HepG2 (cell line): ENCODE results near the gene IQCN. TPM values are rescaled to one million over a fixed set of nuclear protein-coding genes. Genes with fewer than 3 reads are reported as not detected.

Experiments
- HMG20B ChIP-seq: conservative IDR thresholded peaks from 2 replicates; pipeline ENCODE4 v1.6.1; 2016; ENCODE audit warnings: missing genetic modification reagents, missing compliant biosample characterization
- HNRNPK ChIP-seq: fragments of 200-400 bp; formaldehyde crosslinking; IDR thresholded peaks from 2 replicates; pipeline ENCODE4 v1.6.1; 2018; ENCODE audit warnings: low read length, low read depth, moderate library complexity, mild to moderate bottlenecking; ENCODE audit not compliant: poor library complexity, severe bottlenecking
- KAT8 ChIP-seq: IDR thresholded peaks from 2 replicates; pipeline ENCODE4 v1.6.1; 2016; ENCODE audit warnings: missing genetic modification reagents, missing compliant biosample characterization
- KMT2B ChIP-seq: IDR thresholded peaks from 2 replicates; pipeline ENCODE4 v1.6.1; 2016; ENCODE audit warnings: missing genetic modification reagents, missing compliant biosample characterization
- MTA3 ChIP-seq: sonication (generic); formaldehyde crosslinking; IDR thresholded peaks from 2 replicates; pipeline ENCODE4 v1.4.0; 2020; ENCODE audit warnings: missing genetic modification reagents
- NR1H2 ChIP-seq: sonication (generic); formaldehyde crosslinking; IDR thresholded peaks from 2 replicates; pipeline ENCODE4 v1.8.1; 2022; ENCODE audit warnings: low read depth, missing genetic modification reagents, borderline replicate concordance
- NRL ChIP-seq: sonication (generic); formaldehyde crosslinking; IDR thresholded peaks from 2 replicates; pipeline ENCODE4 v1.5.0; 2020; ENCODE audit warnings: missing genetic modification reagents, mild to moderate bottlenecking, moderate library complexity, borderline replicate concordance
- PAX8 ChIP-seq: sonication (generic); formaldehyde crosslinking; IDR thresholded peaks from 2 replicates; pipeline ENCODE4 v1.8.0; 2022; ENCODE audit warnings: mild to moderate bottlenecking, missing genetic modification reagents, borderline replicate concordance
- SAFB2 ChIP-seq: sonication (generic); formaldehyde crosslinking; IDR thresholded peaks from 2 replicates; pipeline ENCODE4 v1.5.1; 2020; ENCODE audit warnings: missing genetic modification reagents, low read depth, mild to moderate bottlenecking, borderline replicate concordance
- SP5 ChIP-seq: IDR thresholded peaks from 2 replicates; pipeline ENCODE4 v1.6.1; 2016; ENCODE audit warnings: low read depth, borderline replicate concordance
- WIZ ChIP-seq: sonication (generic); formaldehyde crosslinking; IDR thresholded peaks from 2 replicates; pipeline ENCODE4 v1.5.1; 2020; ENCODE audit warnings: mild to moderate bottlenecking, missing genetic modification reagents
- ZBTB7B ChIP-seq: sonication (generic); formaldehyde crosslinking; IDR thresholded peaks from 2 replicates; pipeline ENCODE4 v1.4.0; 2020; ENCODE audit warnings: missing genetic modification reagents
- ZFAT ChIP-seq: sonication (generic); formaldehyde crosslinking; conservative IDR thresholded peaks from 2 replicates; pipeline ENCODE4 v1.8.1; 2023; ENCODE audit warnings: missing genetic modification reagents, inconsistent platforms
- ZFP36L2 ChIP-seq: sonication (generic); formaldehyde crosslinking; IDR thresholded peaks from 2 replicates; pipeline ENCODE4 v1.4.0; 2020; ENCODE audit warnings: missing genetic modification reagents
- ZMYM2 ChIP-seq: sonication (generic); formaldehyde crosslinking; IDR thresholded peaks from 2 replicates; pipeline ENCODE4 v1.8.0; 2022; ENCODE audit warnings: mild to moderate bottlenecking, missing genetic modification reagents
- ZNF501 ChIP-seq: sonication (generic); formaldehyde crosslinking; IDR thresholded peaks from 2 replicates; pipeline ENCODE4 v1.5.1; 2020; ENCODE audit warnings: mild to moderate bottlenecking, moderate library complexity, missing genetic modification reagents
- ZNF709 ChIP-seq: sonication (generic); formaldehyde crosslinking; IDR thresholded peaks from 2 replicates; pipeline ENCODE4 v1.5.0; 2020; ENCODE audit warnings: mild to moderate bottlenecking, missing genetic modification reagents
- ZNF768 ChIP-seq: sonication (generic); formaldehyde crosslinking; IDR thresholded peaks from 2 replicates; pipeline ENCODE4 v1.4.0; 2020; ENCODE audit warnings: missing genetic modification reagents
- ZSCAN21 ChIP-seq: sonication (generic); formaldehyde crosslinking; IDR thresholded peaks from 2 replicates; pipeline ENCODE4 v1.8.0; 2022; ENCODE audit warnings: mild to moderate bottlenecking, missing genetic modification reagents, moderate library complexity, borderline replicate concordance
- polyA plus RNA-seq, 8 experiments: library from polyadenylated mRNA; depleted of rRNA in 3 of 8; stranded (reverse) in 7 of 8; unstranded in 1 of 8; fragments of >200 nt; fragmentation: Illumina TruSeq in 4 of 8; extraction: Trizol in 4 of 8; gene quantifications; 2 replicates each; pipeline versions ENCODE4 v1.2.1 to v1.2.3, GENCODE V29; 2011 to 2016; ENCODE audit warnings: low read depth in 4 of 8, missing spikeins in 1 of 8, mixed read lengths in 1 of 8; ENCODE audit not compliant: insufficient read depth in 1 of 8
- total RNA-seq, 5 experiments: library from RNA; depleted of rRNA; stranded (reverse); fragments of >200 nt; fragmentation: Illumina TruSeq; extraction: Trizol; gene quantifications; 2 replicates each; pipeline ENCODE4 v1.2.3, GENCODE V29; 2016; ENCODE audit warnings: low read depth in 1 of 5
- TF ChIP-seq, protein P1 (sequence below): sonication (generic); formaldehyde crosslinking; IDR thresholded peaks from 2 replicates; pipeline ENCODE4 v1.5.1; 2020; ENCODE audit warnings: missing genetic modification reagents, mild to moderate bottlenecking, borderline replicate concordance
- TF ChIP-seq, protein P2 (sequence below): sonication (generic); formaldehyde crosslinking; IDR thresholded peaks from 2 replicates; pipeline ENCODE4 v1.4.0; 2020; ENCODE audit warnings: missing genetic modification reagents, mild to moderate bottlenecking, borderline replicate concordance
- TF ChIP-seq, protein P3 (sequence below), 2 experiments: fragments of 450-650 bp in 1 of 2; sonication (generic) in 1 of 2; formaldehyde crosslinking; IDR thresholded peaks; 2 replicates each; pipeline versions ENCODE4 v1.5.0 to v1.8.0; 2020 to 2022; ENCODE audit warnings: mild to moderate bottlenecking in 1 of 2, missing genetic modification reagents in 1 of 2
- TF ChIP-seq, protein P4 (sequence below): sonication (generic); formaldehyde crosslinking; IDR thresholded peaks from 2 replicates; pipeline ENCODE4 v1.5.1; 2020; ENCODE audit warnings: mild to moderate bottlenecking, missing genetic modification reagents, moderate library complexity
- TF ChIP-seq, protein P5 (sequence below): sonication (generic); formaldehyde crosslinking; IDR thresholded peaks from 2 replicates; pipeline ENCODE4 v1.8.1; 2023; ENCODE audit warnings: mild to moderate bottlenecking, missing genetic modification reagents, borderline replicate concordance

IQCN gene
- total and polyA plus RNA-seq, 2 of the 13 experiments (the other 11 are each of a cell fraction or from before 2014, with no cell fraction given), result 0.04 to 0.18 TPM

DNA sequence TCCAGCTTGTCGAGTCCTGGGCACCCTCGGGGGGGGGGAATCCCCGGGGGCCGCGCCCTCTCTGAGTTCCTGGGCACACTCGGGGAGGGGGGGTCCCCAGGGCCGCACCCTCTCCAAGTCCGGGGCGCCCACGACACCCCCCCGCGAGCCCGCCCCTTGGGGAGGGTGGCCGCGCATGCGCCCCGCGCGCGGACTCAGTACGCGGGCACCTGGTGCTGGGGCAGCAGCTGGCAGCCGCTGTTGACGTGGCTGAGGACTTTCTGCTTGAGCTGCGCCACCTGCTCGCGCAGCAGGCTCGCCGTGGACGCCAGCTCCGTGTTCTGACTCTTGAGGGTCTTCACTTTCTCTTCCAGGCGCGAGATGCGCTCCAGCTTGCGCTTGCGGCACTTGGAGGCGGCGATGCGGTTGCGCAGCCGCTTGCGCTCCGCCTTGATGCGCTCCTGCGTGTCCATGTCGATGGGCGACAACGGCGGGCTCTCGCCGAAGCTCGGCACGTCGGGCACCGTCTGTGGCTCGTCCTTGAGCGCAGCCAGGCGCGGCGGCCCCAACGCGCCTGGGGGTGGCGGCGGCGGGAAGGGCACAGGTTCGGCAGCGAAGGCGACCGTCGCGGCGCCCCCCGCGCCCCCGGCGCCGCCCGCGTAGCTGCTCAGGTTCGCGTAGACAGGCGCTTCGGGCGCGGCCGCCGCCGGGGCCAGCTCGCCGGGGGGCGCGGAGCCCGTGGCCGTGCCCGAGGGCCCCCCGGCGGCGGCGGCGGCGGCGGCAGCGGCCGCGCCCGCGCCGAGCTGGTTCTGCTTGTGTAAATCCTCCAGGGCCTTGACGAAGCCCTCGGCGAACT, 6.2 kb upstream of the IQCN start (continued):
- TF ChIP-seq ZBTB7B (peak; percentile 53; the same call in 1 of the 2 replicates), ZNF501 (CRISPR knock-in tag) (0 out of 2 replicates have a peak, but pooled peaks have one; percentile 6), ZSCAN21 (CRISPR knock-in tag) (peak; percentile 60; the same call in 1 of the 2 replicates), MTA3 (CRISPR knock-in tag) (no peak), ZNF768 (peak; percentile 70; the same call in 1 of the 2 replicates), HNRNPK (peak; percentile 69), ZFP36L2 (CRISPR knock-in tag) (no peak), SP5 (CRISPR knock-in tag) (no peak; the same call in 1 of the 2 replicates), SAFB2 (CRISPR knock-in tag) (peak; percentile 84; the same call in 1 of the 2 replicates), ZNF709 (CRISPR knock-in tag) (peak; percentile 77; the same call in 1 of the 2 replicates), NR1H2 (CRISPR knock-in tag) (no peak), ZFAT (no peak), KAT8 (CRISPR knock-in tag) (peak; percentile 29; the same call in 1 of the 2 replicates), HMG20B (0 out of 2 replicates have a peak, but pooled peaks have one; percentile 8), PAX8 (CRISPR knock-in tag) (0 out of 2 replicates have a peak, but pooled peaks have one; percentile 45), WIZ (CRISPR knock-in tag) (no peak), KMT2B (no peak; the same call in 1 of the 2 replicates), NRL (0 out of 2 replicates have a peak, but pooled peaks have one; percentile 41), ZMYM2 (CRISPR knock-in tag) (no peak)
- TF ChIP-seq, protein P1, sequence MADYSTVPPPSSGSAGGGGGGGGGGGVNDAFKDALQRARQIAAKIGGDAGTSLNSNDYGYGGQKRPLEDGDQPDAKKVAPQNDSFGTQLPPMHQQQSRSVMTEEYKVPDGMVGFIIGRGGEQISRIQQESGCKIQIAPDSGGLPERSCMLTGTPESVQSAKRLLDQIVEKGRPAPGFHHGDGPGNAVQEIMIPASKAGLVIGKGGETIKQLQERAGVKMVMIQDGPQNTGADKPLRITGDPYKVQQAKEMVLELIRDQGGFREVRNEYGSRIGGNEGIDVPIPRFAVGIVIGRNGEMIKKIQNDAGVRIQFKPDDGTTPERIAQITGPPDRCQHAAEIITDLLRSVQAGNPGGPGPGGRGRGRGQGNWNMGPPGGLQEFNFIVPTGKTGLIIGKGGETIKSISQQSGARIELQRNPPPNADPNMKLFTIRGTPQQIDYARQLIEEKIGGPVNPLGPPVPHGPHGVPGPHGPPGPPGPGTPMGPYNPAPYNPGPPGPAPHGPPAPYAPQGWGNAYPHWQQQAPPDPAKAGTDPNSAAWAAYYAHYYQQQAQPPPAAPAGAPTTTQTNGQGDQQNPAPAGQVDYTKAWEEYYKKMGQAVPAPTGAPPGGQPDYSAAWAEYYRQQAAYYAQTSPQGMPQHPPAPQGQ (CRISPR knock-in tag), result no peak
- TF ChIP-seq, protein P2, sequence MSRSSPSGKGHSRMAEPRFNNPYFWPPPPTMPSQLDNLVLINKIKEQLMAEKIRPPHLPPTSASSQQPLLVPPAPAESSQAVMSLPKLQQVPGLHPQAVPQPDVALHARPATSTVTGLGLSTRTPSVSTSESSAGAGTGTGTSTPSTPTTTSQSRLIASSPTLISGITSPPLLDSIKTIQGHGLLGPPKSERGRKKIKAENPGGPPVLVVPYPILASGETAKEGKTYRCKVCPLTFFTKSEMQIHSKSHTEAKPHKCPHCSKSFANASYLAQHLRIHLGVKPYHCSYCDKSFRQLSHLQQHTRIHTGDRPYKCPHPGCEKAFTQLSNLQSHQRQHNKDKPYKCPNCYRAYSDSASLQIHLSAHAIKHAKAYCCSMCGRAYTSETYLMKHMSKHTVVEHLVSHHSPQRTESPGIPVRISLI (CRISPR knock-in tag), result peak; percentile 2; the same call in 1 of the 2 replicates
- TF ChIP-seq, protein P3, sequence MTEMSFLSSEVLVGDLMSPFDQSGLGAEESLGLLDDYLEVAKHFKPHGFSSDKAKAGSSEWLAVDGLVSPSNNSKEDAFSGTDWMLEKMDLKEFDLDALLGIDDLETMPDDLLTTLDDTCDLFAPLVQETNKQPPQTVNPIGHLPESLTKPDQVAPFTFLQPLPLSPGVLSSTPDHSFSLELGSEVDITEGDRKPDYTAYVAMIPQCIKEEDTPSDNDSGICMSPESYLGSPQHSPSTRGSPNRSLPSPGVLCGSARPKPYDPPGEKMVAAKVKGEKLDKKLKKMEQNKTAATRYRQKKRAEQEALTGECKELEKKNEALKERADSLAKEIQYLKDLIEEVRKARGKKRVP (CRISPR knock-in tag; IDR thresholded peaks at IDR 0.05), result no peak
- TF ChIP-seq, protein P4, sequence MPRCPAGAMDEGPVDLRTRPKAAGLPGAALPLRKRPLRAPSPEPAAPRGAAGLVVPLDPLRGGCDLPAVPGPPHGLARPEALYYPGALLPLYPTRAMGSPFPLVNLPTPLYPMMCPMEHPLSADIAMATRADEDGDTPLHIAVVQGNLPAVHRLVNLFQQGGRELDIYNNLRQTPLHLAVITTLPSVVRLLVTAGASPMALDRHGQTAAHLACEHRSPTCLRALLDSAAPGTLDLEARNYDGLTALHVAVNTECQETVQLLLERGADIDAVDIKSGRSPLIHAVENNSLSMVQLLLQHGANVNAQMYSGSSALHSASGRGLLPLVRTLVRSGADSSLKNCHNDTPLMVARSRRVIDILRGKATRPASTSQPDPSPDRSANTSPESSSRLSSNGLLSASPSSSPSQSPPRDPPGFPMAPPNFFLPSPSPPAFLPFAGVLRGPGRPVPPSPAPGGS, result no peak
- TF ChIP-seq, protein P5, sequence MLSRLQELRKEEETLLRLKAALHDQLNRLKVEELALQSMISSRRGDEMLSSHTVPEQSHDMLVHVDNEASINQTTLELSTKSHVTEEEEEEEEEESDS (CRISPR knock-in tag), result no peak
